Measurements from ENCODE around the gene LENG9.
"Not testable (repeated sequence)": the region's sequence is repeated elsewhere in the genome, so short reads cannot be mapped to it uniquely, and the experiment has no call there.

The LENG9 gene

DNA sequence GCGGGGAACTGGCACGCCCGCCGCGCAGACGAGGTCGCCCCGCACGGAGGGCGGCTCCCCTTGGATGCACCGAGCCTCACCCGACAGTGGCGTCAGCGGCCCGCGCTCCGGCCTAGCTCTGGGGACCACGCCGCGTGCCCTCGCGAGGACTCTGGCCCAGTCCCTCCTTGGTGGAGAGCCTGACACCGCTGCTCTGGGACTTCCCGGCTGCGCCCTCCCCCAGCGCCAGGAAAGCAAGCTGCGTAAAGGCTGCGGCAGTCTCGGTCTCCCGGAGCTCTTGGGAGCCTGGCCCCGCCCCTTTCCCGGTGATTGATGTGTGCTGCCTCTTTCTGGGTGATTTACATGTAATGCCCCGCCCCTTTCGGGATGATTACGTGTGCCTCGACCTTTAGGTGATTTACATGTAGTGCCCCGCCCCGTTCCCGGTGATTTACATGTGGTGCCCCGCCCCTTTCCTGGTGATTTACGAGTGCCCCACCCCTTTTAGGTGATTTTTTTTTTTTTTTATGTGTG lies at the start of gene LENG9:
TSS of gene LENG9 (minus strand) at position 248 of the 513 bp plus-strand sequence. CDS start 252 bp downstream, outside the sequence.
- DNase-seq (ENCODE audit: low spot score) = peak; percentile 98

- DNase-seq (ENCODE audit: low spot score) = not testable (repeated sequence)
Measured at GRCh38 chr19:54509200-54509940, 45.8 kb upstream of the LENG9 start.

DNA sequence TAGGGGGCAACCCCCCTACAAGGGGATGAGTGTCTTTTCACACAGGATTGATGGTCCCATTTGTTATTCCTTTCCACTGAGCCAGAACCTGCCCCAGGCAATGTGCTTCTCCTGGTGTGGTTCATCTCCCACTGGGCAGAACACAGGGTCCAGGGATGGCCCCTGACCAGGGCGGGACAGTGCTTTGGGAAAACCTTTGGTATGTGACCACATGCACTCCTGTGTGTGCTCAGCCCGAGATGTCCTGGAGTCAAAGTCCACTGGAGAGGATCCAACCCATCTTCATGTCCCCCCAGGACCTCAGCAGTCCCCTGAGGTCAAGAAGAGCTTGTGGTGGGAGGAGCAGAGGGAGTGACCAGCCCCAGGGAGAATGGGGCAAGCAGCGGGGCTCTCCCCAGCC lies 44.9 kb upstream of the LENG9 start:
- not testable (repeated sequence) for DNase-seq (ENCODE audit: low spot score)

- no peak for DNase-seq (ENCODE audit: low spot score)
Measured at GRCh38 chr19:54507824-54508223, 44.2 kb upstream of the LENG9 start.

DNA sequence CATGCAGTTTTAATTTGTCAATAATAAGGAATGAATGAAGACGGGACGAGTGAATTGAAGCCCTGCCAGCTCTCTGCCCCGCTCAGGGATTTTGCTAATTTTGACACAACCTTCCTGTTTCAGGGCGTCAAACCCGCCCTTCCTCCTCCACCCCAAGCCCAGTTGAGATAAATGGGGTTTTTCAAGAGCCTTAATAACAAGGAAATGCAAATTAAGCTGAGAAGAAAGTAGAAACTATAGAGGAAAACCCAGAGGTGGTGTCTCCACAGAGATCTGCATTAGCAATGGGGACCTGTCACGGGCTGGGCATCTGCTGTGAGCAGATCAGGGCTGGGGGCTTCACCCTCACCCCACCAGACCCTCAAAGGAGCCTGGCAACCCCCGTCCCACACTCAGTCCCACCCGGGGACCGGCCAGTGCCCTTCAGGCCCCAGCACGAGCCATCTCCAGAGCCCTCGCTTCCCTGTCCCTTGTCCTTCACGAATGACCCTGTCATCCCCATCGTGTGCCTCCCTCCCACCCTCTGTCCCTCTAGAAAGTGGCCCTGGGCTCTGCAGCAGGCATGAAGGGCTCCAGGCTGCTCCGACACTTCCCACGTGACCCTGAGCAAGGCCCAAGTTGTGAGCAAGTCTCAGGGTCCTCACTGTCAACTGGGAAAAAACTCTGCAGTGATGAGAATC lies 43.6 kb upstream of the LENG9 start:
- not testable (repeated sequence) for DNase-seq (ENCODE audit: low spot score)

DNA sequence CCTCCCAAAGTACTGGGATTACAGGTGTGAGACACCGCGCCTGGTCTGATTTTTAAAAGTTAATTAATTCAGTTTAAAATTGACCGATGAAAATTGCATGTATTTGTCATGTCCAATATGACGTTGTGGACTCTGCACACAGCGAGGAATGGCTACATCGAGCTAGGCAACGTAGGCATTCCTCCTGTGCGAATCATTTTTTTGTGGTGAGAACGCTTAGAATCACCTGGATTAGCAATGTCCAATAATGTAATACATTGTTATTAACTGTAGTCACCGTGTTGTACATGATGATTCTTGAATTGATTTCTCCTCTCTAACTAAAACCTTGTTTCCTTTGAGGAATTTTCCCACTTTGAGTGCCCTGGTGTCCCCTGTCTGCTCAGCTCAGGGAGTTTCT lies 42.5 kb upstream of the LENG9 start:
- no peak for DNase-seq (ENCODE audit: low spot score)

DNA sequence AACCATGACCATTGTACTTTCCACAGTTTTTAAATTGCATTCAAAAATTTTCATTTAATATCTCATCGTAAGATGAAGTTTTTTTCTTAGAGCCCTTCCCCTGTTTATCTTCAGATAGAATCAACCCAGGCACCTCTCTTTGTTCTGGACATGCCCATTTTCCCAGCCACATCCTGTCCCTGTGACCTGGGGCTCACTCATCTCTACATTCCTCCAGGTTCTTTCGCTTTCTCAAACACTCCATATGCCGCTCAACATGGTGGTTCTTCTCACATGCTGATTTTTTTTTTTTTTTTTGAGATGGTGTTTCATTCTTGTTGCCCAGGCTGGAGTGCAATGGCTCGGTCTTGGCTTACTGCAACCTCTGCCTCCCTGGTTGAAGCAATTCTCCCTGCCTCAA lies 42.0 kb upstream of the LENG9 start:
- DNase-seq (ENCODE audit: low spot score) = not testable (repeated sequence)

DNA sequence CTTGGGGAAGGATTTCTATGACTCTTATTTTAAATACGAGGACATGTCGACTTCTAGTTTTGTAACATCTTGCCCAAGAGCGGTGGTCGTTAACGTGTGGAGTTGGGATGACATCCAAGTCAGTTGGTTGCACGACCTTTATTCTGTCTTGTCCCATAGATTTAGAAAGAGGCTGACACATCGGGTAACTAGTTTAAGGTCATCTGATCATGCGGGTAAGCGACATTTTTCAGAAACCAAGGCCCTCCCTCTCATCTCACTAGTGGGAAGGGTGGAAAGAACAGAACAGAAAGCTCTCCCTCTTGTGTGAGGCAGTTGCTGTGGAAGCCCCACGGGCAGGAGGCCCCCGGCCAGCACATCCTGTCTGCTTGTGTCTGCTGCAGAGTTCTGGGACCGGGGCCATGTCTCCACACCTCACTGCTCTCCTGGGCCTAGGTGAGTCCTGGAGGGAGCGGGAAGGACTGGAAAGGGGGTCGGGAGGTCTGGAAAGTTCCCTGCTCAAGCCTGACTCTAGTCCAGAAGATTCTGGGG lies 39.0 kb upstream of the LENG9 start, which contains the start of gene LAIR2:
TSS of gene LAIR2 (plus strand) at position 314 of the 531 bp plus-strand sequence. CDS start at position 402, 88 bp downstream.
- DNase-seq (ENCODE audit: low spot score) = no peak

- not testable (repeated sequence) for DNase-seq (ENCODE audit: low spot score)
Measured at GRCh38 chr19:54498451-54498772, 34.8 kb upstream of the LENG9 start.

- peak; percentile 41 for DNase-seq (ENCODE audit: low spot score)
Measured at GRCh38 chr19:54497747-54498450, 34.3 kb upstream of the LENG9 start.

DNA sequence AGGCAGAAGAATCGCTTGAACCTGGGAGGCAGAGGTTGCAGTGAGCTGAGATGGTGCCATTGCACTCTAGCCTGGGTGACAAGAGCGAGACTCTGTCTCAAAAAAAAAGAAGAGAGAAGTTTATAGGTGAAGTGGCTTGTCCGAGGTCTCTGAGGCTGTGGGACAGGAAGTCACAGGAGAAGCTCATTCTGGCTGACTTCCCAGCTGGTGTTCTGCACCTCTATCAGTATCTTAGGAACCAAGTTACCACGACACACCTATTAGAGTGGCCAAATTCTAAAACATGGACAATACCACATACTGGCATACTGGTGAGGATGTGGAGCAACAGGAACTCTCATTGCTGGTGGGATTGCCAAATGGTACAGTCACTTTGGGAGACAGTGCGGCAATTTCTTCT lies 31.7 kb upstream of the LENG9 start:
- DNase-seq (ENCODE audit: low spot score) = not testable (repeated sequence)

DNA sequence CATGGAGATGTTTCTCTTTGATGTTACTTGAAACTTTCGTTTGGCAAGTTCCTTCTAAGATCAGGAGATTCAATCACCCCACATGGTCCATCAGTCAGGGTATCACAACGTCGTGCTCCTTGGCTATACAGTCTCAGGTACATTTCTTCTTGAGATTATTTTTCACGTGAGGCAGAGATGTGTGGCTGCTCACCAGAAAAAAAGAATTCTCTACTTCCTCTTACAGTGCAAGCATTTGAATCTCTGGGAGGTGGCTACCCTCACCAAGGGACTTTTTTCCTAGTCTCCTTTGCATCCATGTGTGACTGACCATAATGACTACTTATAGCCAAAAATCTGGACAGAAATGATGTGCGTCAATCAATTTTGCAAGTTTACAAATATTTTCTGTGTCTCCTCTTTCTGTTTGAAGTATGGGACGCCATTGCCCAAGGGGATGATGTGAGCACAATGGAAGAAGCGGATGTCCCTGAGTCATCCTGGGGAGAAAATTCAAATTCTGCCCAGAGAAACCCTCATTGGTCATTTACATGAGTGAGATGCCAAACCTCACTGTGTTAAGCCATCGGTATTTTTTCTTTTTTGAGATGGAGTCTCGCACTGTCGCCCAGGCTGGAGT lies 30.5 kb upstream of the LENG9 start:
- no peak for DNase-seq (ENCODE audit: low spot score)

- not testable (repeated sequence) for DNase-seq (ENCODE audit: low spot score)
Measured at GRCh38 chr19:54493056-54493455, 29.5 kb upstream of the LENG9 start.

DNA sequence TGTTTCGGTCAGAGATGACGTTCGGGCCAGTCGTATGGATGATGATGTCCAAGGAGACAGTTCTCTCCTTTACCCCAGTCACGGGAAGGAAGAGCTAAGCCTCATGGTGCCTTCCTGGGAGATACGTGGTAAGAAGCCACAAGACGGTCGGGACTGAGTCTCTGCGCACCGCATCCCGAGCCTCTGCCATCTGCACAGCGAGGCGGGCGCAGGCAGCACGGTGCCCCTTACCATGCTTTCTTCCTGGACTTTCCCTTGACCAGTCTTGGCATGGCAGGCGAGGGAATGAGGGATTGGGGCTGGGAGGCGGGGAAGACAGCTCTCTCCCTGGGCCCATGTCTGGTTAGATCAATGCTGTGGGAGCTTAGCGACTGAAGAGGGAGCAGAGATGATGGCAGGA lies 29.0 kb upstream of the LENG9 start:
- no peak for DNase-seq (ENCODE audit: low spot score)

DNA sequence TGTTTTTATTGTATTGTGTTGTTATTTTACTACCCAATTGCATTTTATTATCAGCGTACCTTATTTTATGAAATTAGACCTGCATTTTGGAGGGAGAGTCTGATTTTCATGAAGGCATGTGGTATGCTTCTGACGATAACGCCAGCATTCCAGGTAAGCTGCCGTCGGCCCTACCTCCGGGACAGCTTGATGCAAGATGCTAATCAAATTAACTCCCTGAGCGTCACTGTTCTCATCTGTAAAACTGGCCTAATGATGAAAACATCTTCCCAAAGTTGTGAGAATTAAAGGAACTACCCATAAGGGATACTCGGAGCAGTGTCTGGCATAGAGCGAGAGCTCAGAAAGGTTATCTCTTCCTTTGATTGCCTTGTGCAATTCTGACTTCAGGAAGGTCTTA lies 26.2 kb upstream of the LENG9 start:
- DNase-seq (ENCODE audit: low spot score) = no peak

GRCh38 chr19:54489341-54489740 lies 25.8 kb upstream of the LENG9 start:
- no peak for DNase-seq (ENCODE audit: low spot score)

- DNase-seq (ENCODE audit: low spot score) = no peak
Measured at GRCh38 chr19:54485851-54486250, 22.3 kb upstream of the LENG9 start.

DNA sequence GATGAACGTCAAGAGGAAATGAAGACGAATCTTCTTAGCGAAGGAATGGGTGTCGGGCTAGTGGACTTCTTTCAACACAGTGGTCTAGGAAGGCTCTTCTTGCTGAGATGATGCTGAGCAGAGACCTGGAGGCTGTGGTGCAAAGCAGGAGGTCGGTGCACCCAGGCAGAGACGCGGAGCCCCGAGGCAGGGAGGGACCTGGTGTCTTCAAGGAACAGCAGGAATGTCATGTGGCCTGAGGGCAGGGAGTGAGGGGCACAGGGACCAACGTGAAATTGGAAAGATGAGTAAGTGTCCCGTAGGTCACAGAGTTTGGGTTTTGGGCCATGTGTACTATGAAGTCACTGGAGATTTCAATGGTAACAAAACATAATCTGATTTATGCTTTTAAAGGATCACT lies 20.9 kb upstream of the LENG9 start:
- no peak for DNase-seq (ENCODE audit: low spot score)

DNA sequence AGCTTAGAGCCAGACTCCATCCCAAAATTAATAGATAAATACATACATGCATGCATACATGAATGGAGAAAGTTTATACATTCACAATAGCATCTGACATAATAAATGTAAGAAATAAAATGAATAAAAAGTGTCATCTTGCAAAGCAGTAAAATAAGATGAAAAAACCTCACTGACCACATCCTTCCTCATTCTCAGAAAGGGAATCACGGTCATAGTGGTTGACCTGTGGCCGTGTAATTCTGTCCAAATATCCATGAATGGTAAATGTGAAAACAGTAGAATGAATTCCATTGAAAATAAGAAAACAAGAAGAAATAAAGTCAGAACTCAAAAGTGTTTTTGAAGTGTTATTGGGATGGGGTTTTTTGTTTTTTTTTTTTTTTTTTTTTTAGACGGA lies 19.3 kb upstream of the LENG9 start:
- DNase-seq (ENCODE audit: low spot score) = no peak

GRCh38 chr19:54481326-54481930 lies 17.9 kb upstream of the LENG9 start:
- DNase-seq (ENCODE audit: low spot score) = peak; percentile 30

DNA sequence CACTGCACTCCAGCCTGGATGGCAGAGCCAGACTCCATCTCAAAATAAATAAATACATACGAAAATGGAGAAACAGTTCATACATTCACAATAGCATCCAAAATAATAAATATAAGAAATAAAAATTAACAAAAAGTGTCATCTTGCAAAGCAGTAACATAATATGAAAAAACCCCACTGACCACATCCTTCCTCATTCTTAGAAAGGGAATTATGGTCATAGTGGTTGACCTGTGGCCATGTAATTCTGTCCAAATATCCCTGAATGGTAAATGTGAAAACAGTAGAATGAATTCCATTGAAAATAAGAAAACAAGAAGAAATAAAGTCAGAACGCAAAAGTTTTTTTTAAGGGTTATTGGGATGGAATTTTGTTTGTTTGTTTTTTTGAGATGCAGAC lies 16.5 kb upstream of the LENG9 start:
- no peak for DNase-seq (ENCODE audit: low spot score)
